Activated CD4-positive, alpha-beta T cell treated with anti-CD3 and anti-CD28 coated beads, Interleukin-2, amount 50 U/mL, for 16 hours (primary cell): ENCODE results near the gene RFTN1.

Experiments used
- DNase-seq: peaks from one replicate; pipeline ENCODE4 v3.0.0-alpha.2; 2020

Gene RFTN1

GRCh38 chr3:16513141-16514020 is at the start of gene RFTN1:
Gene RFTN1 (minus strand): TSS chr3:16513699. CDS start chr3:16493869, 19,830 bp downstream.
- DNase-seq: peak; percentile 68

GRCh38 chr3:16559653-16560365 is 46.3 kb upstream of the RFTN1 start:
- DNase-seq: no peak

GRCh38 chr3:16554126-16554525 is 40.6 kb upstream of the RFTN1 start:
- no peak for DNase-seq

GRCh38 chr3:16552757-16553156 is 39.3 kb upstream of the RFTN1 start:
- DNase-seq: no peak

- DNase-seq: no peak
Measured at GRCh38 chr3:16551342-16551976, 38.0 kb upstream of the RFTN1 start.

- DNase-seq: peak; percentile 87
Measured at GRCh38 chr3:16550676-16551341, 37.3 kb upstream of the RFTN1 start.

- DNase-seq: no peak
Measured at GRCh38 chr3:16550305-16550675, 36.8 kb upstream of the RFTN1 start.

GRCh38 chr3:16548721-16549120 is 35.2 kb upstream of the RFTN1 start:
- DNase-seq: no peak

GRCh38 chr3:16547561-16548357 is 34.3 kb upstream of the RFTN1 start:
- no peak for DNase-seq

- no peak for DNase-seq
Measured at GRCh38 chr3:16546186-16547010, 32.9 kb upstream of the RFTN1 start.

- no peak for DNase-seq
Measured at GRCh38 chr3:16545413-16546185, 32.1 kb upstream of the RFTN1 start.

GRCh38 chr3:16543242-16543864 is 29.9 kb upstream of the RFTN1 start:
- no peak for DNase-seq

- DNase-seq: no peak
Measured at GRCh38 chr3:16538507-16538906, 25.0 kb upstream of the RFTN1 start.

- no peak for DNase-seq
Measured at GRCh38 chr3:16536996-16537395, 23.5 kb upstream of the RFTN1 start.

- DNase-seq: no peak
Measured at GRCh38 chr3:16536344-16536663, 22.8 kb upstream of the RFTN1 start.

- no peak for DNase-seq
Measured at GRCh38 chr3:16534640-16535262, 21.3 kb upstream of the RFTN1 start.

GRCh38 chr3:16533928-16534574 is 20.6 kb upstream of the RFTN1 start:
- DNase-seq: no peak

- DNase-seq: no peak
Measured at GRCh38 chr3:16529264-16529663, 15.8 kb upstream of the RFTN1 start.

- DNase-seq: no peak
Measured at GRCh38 chr3:16528581-16528993, 15.1 kb upstream of the RFTN1 start.
